HL-60/S4 (cell line): ENCODE data around the gene PTPRN2.

Experiments
- in situ Hi-C: fragments of 300-500 bp; cut with MboI; formaldehyde crosslinking; loops from 2 replicates; pipeline ENCODE4 v1.14.3; 2022; ENCODE audit warnings: low sequenced_read_pairs

PTPRN2 gene

DNA sequence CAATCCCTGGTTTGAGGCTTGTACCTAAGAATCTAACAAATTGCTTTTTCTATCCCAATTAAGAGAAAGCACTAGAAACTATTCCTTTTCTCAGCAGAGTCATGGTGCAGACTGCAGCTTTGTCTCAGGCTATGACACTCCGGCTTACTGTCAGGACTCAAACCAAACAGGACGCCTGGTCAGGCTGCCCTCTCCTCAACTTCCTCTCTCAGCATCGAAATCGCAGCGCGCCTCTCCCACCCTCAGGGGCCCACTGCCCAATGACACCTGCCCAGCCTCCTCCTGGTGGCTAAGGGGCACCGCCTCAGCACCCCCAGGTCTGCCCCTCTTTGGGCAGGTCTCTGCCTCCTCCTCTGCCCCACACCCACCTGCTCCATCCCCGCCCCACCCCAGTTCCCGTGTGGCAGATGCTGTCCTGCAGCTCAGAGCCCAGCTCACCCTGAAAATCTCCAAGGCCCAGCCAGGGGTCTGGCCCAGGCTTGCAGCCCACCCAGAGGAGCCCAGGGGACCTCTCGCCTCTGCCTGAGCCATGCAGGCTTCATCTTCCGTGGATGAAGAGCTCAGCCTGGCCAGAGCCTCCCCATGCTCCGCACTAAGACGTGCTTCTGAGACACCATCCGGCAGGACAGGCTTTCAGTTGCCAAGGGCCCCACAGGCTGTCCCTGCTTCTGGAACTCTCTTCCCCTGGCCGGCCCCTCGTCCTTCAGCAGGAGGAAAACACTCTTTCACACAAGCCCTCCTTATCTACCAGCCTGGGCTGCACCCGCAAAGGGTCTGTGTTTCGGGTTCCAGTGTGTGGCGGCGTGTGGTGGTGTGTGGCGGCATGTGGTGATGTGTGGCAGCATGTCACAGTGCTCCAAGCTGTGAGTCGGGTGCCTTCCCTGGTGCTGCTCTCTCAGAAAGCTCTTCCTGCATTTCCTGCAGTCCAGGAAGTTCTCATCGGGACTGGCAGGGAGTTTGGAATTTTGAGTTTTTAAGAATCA is 16.4 kb upstream of the PTPRN2 start:
- in situ Hi-C loops, result no loop called here

DNA sequence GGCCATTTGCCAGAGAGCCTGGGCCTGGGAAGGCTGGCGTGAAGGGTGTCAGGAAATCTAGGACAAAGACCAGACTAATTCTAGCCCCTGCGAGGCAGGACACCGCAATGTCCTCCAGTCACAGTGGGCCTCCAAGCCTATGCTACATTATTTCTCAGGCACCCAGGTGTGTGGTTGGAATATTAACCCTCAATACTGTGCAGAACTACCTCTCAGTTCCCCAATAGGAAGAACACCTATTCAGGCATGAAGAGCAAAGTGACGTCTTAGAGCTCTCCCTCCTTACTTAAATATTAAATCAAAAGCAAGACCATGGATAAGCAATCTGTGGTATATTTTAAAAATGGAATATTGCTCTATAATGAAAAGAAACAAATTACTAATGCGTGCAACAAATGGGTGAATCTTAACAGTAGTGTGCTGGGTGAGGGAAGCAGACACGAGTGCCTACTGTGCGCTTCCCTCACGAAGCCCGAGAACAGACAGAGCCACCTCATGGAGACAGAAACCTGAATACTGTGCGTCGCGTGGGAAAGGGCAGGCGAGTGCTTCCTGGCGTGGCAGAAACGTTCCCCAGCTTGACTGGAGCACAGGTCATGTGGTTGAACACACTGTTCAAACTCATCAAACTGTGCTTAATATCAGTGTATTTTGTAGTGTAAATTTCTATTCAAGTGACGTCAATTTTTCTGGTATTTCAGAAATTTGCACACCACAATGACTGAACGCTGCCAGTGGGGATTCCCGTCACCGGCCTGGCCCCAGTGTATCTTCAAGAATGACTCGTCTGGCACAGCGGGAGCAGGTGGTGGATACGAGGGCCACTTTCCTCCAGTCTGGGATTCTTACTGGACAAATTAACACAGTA is 15.5 kb upstream of the PTPRN2 start:
- in situ Hi-C loops, result no loop called here

DNA sequence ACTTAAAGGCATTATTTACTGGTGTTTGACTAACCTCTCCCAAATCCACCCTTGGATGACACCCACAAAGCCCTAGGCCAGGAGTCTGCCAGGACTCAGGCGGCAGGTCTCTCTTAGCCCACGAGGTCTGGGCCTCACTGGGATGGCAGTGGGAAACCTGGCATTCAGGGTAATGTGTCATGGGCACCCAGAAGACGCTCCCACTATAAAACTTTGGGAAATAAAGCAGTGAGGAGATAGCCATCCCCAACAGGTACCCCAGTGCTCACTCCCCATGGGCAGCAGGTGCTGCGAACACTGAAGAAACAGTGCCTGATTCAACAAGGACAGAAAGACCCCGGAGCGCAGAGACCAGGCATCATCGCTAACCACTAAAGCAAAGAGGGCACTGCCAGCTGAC is 14.4 kb upstream of the PTPRN2 start:
- in situ Hi-C loops, result no loop called here

DNA sequence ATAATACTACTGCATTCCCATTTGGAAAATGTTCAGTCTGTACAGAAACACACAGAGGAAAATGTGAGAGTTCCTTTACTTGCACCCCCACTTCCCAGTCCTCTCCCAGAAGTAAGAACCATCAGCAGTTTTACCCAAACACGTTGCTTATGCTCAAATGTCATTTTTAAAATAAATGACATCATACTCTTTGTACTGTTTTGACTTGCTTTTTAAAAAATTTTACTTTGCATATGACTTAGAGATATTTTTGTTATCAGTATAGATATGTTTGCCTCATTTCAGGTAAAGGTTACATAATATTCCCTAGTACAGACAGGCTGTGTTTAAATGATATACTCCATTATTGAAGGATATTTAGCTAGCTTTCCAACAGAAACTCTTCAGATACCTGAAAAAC is 13.5 kb upstream of the PTPRN2 start:
- in situ Hi-C loops, result no loop called here

DNA sequence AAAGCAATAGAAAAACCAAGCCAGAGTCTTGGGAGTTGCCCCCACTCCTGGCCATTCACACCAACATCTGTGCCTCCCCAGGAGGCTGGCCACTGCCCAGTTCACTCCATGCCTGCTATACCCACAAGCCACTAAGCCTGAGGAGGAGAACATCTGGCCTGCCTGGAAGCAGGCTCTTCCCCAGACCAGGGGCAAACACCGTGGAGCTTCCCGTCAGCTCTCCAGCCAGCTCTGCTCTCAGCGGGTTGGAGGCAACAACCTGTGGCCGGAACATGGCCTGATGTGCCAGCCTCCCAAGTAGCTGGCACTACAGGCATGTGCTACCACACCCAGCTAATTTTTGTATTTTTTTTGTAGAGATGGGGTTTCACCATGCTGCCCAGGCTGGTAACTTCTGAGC is 9.1 kb upstream of the PTPRN2 start:
- in situ Hi-C loops, result no loop called here

DNA sequence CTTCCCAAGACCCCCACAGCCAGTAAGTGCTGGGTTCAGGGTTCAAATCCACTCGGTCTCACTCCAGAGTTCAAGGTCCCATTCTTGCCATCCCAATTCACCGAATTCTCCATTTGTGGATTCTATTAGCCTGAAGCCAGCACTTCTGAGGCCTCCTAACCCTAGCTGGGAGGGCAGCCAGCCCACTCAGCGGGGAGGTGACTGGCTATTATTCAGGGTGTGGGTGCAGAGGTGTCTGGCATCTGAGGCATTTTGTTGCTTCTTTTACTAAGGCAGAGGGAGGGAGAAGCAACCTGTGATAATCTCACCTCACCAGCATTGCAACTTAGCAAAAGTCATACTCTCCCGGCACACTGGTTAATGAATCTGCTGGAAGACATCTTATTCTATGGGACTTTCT is 8.7 kb upstream of the PTPRN2 start:
- in situ Hi-C loops, result no loop called here

DNA sequence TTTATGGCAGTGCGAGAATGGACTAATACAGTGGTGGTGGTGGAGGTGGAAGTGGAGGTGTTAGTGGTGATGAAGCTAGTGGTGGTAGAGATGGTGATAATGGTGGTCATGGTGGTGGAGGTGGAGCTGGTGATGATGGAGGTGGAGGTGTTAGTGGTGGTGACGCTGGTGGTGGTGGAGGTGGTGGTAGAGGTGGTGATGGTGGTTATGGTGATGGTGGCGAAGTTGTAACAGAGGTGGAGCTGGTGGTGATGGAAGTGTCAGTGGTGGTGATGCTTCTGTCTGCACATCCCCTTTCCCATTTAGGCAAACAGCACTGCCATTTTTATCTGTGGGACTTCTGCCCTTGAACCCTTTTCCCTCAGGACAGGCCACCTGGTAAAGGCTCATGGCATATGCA is 7.4 kb upstream of the PTPRN2 start:
- in situ Hi-C loops, result no loop called here

DNA sequence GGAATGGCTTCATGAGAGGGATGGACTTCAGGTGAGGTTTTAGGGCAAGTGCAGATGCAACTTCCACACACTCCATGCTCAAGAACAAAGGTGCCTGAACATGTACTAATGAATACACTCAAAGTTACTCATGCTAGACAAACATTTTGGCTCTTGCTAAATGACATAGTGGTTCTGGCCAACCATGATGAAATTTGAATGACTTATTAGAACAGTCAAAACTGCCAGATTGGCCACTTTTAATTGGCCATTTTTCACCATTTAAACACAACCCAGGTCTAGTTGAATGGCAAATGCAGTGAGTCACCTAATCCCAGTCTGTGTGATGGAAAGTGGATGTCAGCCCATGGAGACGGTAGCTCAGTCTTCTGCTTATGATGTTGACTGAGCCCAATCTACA is 4.9 kb upstream of the PTPRN2 start:
- in situ Hi-C loops, result no loop called here

DNA sequence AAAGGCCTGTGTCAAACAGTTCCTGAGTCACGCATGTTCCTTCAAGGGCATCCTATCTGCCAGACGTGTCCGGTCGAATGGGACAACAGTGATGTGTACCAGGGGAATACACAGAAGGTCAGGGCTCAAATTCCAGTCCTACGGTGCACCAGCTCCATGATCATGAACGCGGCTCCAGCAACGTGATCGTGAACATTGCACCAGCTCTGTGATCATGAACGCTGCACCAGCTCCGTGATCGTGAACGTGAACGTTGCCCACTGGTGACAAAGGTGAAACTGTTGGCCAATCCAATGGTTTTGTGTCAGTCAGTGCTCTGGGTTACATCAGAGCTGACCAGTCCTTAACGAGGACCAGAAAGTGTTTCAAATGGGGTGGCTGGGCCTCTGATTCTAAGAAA is 4.3 kb upstream of the PTPRN2 start:
- in situ Hi-C loops, result no loop called here

DNA sequence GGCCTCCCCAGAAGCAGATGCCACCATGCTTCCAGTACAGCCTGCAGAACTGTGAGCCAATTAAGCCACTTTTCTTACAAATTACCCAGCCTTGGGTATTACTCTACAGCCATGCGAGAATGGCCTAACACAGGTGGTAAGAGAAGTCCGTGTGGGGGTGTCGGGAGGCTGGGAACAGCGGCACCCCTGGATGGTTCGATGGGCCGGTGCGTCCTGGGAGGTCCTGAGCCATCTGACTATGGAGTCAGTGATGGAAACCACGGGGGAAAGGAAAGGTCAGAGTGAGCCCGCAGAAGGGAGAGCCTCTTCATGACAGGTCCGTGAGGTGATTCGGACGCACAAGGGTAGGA is 2.5 kb upstream of the PTPRN2 start:
- in situ Hi-C loops, result no loop called here

DNA sequence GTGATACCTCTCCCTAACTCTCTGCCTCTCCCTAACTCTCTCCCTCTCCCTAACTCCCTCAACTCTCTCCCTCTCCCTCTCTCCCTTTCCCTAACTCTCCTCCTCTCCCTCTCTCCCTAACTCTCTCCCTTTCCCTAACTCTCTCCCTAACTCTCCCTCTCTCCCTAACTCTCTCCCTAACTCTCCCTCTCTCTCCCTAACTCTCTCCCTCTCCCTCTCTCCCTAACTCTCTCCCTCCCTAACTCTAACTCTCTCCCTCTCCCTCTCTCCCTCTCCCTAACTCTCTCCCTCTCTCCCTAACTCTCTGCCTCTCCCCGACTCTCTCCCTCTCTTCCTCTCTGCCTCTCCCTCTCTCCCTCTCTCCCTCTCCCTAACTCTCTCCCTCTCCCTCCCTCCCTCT is 2.0 kb upstream of the PTPRN2 start:
- in situ Hi-C loops, result no loop called here

DNA sequence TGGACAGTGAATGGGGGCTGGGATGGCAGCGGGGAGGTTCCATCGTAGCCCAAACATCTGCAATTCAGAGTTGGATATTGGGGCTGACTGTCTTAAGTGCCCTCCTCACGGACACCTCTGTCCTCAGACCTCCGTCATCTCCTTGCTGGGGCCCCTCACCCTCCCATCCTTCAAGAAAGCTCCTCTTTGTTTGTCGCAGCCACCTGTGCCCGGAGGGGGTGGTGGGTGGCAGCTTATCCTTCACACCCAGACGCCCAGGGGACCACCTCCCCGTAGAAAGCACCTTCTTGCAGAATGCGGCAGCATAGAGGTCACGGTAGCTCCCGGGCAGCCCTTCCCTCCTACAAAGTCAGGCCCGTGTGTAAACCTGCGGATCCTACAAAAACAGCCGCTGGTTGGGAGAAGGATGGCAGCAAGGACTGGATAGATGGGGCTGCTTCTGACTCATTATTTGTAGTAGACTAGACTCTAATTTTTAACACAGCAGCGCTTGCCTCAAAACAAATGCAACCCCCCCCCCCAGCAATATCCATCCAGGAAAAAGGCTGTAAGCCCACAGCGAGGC is 1.3 kb upstream of the PTPRN2 start:
- in situ Hi-C loops, result no loop called here

DNA sequence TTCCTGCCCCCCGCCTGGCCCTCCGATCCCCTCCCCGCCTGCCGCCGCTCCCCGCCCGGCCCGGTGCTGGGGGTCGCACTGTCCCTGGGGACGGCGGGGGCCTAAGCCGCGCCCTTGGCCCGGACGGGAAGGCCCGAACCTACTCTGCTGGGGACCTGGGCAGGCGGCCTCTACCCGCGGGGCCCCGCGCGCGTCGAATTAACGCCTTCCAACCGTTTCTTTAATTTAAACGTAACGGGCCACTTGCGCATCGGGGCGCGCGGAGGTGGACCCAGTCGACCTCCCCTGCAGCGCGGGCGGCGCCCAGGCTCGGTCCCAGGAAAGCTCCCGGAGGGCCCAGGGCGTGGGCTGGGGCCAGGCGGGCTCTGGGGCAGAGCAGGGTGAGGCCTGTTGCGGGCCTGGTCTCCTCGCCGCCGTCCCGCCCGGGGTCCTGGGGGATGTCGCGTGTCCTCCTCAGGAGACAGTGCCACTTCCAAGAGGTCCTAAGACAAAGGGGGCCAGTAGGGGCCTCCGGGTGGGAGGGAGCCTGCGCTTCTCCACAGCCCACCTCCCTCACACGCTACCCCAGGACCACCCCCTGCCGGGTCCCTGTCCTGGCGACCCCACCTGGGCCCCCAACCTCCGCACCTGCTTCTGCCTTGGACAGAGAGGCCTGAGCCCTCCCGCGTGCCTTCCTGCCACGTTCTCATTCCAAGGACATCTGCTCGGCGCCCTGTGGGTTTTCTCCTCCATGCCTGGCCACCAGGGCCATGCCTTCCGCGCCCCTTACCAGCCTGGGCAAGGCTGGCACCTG is 658 bp upstream of the PTPRN2 start:
- in situ Hi-C loops, result no loop called here

DNA sequence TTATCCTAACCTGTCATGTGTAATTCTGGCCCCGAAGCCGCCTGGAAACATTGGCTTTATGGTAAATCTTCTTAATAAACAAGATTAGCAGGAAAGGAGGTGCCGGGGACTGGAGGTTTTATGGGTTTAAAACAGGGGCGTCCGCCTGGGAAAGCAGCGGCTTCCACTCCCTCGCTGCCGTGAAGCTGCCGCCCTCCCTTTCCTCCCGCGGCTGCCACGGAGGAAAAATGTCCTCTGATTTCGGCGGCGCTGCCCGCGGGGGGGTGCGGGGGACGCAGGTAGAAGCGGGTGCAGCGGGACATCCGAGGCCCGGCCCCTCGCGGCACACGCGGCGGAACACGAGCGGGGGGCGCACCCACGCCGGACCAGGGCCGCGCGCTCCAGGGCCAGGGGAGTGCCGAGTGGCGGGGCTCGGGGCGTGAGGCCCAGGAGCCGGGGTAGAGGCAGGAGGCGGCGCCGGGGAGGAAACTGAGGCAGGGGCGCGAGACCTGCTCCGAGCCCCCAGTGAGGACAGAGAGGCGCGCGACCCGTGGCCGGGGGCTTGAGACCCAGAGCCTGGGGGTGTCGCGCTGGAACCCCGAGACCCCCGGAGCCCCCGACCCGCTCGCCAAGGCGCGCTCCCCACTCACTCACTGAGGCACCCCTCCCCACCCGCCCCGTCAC is 993 bp downstream of the PTPRN2 start:
- in situ Hi-C loops, result no loop called here

DNA sequence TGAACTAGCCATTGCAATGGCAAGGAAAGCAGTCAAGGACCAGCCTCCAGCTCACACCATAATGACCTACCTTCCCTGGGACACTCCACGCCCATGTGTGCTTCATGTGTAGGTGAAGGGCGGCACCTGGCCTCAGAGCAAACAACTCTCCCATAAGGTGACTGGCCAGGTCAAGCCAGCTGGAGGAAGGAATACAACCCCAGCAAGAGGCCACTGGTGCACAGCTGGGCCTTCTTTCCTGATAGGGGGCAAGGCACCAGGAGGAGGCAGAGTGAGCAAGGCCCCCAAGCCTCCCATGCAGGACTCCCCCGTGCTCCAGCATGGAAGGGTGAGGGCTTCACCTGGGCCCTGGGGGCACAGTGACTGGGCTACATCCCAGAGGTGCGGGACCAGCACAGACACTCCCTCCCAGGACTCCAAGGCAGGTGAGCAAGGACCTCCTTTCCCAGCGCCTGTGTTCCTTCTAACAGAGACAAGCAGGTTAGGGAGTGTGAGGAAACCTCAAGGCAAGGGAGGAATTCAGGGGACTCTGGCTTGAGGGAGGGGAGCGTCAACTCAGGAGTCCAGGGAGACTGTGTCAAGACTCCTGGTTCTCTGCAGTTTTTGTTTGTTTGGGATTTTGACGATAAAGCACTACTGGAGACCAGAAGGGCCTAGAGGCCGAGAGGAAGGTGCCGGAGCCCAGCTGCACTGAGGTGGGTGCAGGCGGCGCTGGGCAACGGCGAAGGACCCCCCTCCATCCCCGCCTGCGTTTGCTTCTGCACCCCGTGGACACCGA is 1.7 kb downstream of the PTPRN2 start:
- in situ Hi-C loops, result no loop called here

DNA sequence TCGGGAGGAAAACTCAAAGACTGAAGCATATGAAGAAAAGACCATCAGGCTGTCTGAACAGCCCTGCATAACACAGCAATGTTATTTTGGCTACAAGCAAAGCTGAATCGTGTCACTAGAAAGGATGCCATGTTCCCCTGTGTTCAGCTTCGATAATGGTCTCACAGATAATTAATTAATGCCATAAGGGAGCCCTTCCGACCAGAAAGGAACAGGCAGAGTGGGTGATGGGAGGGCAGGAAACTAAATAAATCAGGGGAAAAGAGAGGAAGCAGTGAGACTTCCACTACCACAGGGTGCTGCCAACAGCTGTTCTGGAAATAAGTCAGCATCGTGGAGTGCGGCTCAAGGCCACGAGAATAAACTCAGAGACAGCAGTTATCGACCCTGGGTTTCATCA is 3.2 kb downstream of the PTPRN2 start:
- in situ Hi-C loops, result no loop called here

DNA sequence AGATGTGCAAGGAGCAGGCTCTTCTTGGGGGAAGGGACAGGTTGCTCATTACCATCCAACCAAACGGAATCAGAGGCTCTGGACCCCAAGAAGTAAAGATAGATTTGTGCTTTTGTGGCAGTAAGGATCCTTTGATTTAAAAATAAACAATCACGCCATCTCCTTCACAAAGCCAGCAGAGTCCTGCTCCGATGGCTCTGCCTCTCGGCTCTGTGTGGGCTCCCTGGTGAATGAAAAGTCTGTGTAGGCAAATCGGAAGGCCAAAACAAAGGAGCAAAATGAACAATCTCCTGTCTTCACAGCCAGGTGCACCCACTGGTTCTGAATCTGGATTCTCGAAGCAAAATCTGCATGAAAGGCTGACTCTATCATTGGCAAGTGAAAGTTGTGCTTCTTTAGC is 3.8 kb downstream of the PTPRN2 start:
- in situ Hi-C loops, result no loop called here

DNA sequence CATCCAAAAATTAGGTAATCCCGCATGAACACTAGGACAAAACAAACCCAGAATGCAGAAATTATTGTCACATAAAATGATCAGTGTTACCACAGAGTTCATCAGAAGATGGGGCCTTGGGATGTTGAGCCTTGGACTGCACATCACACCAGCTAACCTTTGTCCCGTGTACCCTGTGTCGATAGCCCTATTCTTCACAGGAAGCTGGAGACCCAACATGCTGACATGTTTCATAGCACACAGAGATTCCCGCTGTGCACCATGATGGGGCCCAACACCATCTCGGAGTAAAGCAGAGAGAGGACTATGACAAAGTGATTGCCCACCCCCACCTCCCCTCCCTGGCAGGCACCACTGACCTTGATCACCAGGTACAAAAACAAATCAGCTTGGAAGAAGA is 4.5 kb downstream of the PTPRN2 start:
- in situ Hi-C loops, result no loop called here

DNA sequence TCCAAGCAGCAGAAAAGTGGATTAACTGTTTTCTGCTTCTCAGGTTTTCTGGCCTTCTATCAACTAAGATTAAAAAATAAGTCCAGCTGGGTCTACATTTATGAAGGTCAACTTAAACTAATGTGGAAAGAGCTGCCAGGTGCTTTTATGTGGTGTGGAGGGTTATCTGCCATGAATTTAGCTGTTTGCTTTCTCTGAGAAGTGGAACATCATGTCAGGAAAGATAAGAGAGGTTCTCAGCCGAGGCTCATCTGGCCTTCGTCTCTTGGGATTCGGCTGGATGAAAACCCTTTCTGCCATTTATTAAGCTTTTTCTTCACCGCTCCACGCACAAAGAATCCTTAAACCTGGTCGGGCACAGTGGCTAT is 5.5 kb downstream of the PTPRN2 start:
- in situ Hi-C loops, result no loop called here
